HG03175 (cell line): ENCODE data around the gene CSTB.

ENCODE experiments used
- ATAC-seq: cut with Tn5 transposase; IDR thresholded peaks from one replicate; pipeline ENCODE4 v1.9.1; 2021; ENCODE audit warnings: mild to moderate bottlenecking, moderate library complexity; ENCODE audit not compliant: unreplicated experiment

Gene CSTB

DNA sequence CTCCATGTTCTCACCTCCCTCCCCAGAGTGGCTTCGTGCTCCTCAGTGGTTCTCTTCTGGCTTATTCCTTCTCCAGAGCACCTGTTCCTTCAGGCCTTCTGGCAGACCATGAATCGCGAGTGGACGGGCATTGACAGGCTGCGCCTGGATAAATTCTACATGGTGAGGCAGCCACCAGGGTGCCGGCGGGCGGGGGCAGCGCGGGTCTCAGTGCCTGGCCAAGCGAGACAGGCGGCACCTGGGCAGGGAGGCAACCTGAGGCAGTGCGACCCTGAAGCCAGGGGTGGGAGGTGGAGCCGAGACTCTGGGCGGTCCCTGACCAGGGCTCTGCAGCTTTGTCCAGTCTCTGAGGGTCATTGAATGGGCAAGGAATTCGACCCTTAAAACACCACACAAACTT is 17.1 kb upstream of the CSTB start:
- no peak for ATAC-seq

DNA sequence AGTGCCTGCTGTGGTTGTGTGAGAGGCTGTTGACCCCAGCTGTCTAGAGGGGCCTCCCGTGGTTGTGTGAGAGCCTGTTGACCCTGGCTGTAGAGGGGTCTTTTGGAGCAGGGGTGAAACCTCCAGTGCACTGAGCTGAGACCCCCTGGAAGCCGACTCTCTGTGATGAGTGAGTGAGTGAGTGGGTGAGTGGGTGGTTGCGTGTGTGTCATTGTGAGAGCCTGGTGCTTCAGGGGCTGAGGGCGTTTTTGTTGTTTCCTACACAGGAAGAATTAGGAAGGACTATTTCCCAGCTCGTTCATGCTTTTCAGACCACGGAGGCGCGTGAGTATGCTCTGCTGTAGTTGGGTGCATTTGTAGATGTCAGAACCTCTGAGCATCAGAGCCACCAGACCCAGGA is 16.3 kb upstream of the CSTB start:
- ATAC-seq = no peak

DNA sequence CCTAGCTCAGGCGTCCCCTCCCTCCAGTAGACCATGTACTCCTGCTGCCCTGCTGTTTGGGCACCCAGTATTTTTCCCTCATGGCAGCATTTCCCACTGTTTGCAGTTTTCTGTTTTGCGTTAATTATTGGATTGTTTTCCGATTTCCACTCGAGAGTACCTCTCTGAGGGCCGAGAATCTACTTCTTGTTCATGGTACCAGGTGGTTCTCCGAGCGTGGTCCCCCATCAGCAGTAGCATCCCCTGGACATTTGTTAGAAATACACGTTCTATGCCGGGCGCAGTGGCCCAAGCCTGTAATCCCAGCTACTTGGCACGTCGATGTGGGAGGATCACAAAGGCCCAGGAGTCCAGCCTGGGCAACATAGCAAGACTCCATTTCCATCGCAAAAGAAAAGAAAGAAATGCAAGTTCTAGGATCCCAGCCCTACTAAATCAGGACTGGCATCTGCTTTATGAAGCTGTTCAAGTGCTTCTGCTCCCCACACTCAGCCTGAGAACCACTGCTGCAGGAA is 14.0 kb upstream of the CSTB start:
- ATAC-seq = no peak

DNA sequence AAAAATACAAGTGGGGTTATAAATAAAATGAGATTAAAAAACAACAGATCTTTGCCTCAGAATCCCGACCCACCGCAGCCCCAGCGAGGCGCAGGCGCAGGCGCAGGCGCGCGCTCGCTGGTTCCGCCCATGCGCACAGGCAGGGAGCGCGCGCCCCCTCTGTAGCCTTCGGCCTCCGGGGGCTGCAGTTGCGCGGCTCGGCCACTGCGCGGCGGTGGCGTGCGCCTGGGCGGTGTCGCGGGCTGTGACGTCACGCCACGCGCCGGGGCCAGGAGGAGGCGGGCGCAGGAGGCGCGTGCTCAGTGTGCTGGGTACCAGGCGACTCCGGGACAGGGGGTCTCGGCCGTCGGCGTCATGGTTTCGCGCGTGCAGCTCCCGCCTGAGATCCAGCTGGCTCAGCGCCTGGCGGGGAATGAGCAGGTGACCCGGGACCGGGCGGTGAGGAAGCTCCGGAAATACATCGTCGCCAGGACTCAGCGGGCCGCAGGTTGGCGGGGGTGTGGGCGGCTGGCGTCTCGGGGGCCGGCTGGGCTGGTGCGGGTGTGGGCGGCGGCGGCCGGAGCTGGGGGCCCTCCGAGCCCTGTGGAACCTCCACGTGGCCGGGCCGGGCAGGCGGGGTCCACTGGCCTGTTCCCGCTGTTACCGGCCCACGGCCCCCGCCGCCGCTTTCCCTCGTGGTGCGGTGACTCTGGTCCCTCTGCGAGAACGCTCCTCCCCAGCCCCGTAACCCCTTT is 13.3 kb upstream of the CSTB start, which contains the start of gene RRP1:
RRP1 (plus strand) TSS at position 302 of the 734 bp plus-strand sequence; CDS start at position 355, 53 bp downstream.
- ATAC-seq = peak; percentile 82

DNA sequence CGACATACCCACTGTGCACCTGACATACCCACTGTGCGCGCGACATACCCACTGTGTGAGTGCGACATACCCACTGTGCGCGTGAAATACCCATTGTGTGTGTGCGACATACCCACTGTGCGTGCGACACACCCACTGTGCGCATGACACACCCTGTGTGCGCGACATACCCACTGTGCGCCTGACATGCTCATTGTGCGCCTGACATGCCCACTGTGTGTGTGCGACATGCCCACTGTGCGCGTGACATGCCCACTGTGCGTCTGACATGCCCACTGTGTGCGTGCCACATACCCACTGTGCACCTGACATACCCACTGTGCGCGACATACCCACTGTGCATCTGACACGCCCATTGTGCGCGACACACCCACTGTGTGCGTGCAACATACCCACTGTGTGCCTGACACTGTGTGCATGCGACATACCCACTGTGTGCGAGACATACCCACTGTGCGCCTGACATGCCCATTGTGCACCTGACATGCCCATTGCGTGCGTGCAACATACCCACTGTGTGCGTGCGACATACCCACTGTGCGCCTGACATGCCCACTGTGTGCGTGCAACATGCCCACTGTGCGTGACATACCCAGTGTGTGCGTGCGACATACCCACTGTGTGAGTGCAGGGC is 10.8 kb upstream of the CSTB start:
- no peak for ATAC-seq

DNA sequence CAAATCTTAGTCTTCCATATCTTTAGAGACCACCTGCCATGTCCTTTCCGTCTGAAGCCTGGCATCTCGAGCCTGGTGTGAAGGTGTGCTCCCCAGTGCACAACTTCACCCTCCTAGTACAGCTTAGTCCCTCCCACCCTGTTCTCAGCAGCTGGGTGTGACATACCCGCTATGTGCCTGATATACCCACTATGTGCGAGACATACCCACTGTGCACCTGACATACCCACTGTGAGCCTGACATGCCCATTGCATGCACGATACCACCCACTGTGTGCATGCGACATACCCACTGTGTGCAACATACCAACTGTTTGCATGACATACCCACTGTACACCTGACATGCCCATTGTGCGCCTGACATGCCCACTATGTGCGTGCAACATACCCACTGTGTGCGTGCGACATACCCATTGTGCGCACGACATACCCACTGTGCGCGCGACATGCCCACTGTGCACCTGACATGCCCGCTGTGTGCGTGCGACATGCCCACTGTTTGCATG is 10.2 kb upstream of the CSTB start:
- no peak for ATAC-seq

DNA sequence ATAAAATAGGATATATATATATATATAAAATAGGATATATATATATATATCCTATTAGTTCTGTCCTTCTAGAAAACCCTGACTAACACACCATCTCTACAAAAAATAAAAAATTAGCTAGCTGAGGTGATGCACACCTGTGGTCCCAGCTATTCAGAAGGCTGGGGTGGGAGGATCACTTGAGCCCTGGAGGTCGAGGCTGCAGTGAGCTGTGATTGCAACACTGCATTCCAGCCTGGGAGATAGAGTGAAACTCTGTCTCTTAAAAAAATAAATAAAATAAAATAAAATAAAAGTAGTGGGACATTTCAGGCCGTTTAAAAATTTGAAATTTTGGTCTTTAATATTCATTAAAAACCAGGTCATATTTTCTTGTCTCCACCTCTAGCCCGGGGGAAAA is 9.0 kb upstream of the CSTB start:
- no peak for ATAC-seq

DNA sequence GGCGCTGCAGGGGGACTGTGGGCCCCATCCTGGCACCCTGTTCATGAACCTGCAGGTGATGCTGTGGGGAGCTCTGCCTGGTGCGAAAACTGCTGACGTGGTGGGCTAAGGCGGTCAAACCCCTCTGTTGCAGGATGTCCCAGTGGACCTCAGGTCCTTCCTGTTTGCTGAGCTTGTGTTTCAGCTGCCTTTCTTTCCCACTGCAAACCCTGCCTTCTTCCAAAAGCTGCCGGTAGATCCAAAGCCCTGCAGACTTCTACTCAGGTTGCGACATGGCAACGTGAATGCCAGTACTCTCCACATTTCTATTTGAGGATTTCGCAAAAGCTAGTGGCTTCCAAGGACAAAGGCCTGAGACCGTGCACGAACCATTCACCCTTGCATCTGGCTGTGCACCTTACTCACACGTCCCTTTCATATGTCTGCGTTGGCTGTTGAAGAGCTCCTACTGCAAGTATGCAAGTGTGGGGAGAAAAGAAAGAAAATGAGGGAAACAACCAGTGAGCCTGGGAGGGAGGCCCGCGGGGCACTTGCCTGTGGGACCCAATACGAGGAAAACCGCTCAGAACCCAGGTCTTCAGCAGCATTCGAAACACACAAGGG is 7.1 kb upstream of the CSTB start:
- ATAC-seq = no peak

DNA sequence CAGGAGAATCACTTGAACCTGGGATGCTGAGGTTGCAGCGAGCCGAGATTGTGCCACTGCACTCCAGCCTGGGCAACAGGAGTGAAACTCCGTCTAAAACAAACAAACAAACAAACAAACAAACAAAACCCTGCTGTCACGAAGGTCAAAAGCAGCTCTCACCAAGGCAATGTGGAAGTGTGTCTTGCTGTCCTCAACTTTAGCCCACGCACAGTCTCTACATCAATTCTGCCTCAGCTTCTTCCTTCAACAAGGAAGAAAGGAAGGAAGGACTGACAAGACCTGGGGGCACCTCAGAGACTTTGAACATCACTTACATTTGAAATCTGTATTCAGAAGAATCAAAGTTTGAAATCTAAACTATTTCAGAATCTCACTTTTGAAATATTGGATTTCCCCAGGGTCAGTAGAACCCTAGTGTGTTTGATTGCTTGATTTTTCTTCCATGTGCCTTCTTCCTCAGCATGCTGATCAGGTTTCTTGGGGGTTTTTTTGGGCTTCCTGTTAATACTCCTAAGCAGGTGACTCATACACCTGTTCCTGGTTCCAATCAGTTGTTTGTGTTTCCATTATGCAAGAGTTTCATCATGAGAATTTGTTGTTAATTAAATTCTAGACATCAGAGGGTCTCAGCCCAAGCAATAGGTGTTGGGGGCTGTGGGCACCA is 6.5 kb upstream of the CSTB start:
- ATAC-seq = no peak

DNA sequence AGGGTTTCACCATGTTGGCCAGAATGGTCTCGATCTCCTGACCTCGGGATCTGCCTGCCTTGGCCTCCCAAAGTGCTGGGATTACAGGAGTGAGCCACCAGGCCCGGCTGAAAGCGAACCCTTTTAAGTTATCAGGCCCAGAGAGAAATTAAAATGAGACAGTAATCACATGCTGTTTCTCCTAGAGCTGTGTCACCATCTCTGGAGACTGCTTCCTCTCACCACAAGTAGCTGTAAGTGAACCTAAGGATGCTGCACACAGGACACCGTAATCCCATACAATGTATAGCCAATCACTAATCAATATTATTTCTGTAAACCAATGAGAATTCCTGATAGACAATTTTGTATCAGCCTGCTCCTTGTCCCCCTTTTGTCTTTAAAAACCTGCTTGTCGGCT is 5.7 kb upstream of the CSTB start:
- ATAC-seq = no peak

DNA sequence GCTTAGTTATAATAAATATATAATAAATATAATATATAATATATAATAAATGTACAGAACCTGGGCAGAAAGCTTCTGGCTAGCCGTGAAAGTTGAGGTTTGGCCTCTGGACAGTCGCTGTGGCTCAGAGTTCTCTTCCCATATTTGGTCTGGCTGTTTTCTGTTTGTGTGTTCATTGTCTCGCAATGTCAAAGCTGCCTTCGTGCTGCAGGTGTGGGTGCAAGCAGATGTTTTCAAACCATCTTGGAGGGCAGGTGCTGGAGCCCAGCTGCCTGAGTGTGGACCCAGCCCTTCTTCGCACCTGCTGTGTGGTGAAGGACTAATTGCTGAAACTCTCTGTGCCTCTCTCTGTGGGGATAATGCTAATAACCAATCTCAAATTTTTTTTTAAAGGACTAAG is 3.6 kb upstream of the CSTB start:
- ATAC-seq = no peak

DNA sequence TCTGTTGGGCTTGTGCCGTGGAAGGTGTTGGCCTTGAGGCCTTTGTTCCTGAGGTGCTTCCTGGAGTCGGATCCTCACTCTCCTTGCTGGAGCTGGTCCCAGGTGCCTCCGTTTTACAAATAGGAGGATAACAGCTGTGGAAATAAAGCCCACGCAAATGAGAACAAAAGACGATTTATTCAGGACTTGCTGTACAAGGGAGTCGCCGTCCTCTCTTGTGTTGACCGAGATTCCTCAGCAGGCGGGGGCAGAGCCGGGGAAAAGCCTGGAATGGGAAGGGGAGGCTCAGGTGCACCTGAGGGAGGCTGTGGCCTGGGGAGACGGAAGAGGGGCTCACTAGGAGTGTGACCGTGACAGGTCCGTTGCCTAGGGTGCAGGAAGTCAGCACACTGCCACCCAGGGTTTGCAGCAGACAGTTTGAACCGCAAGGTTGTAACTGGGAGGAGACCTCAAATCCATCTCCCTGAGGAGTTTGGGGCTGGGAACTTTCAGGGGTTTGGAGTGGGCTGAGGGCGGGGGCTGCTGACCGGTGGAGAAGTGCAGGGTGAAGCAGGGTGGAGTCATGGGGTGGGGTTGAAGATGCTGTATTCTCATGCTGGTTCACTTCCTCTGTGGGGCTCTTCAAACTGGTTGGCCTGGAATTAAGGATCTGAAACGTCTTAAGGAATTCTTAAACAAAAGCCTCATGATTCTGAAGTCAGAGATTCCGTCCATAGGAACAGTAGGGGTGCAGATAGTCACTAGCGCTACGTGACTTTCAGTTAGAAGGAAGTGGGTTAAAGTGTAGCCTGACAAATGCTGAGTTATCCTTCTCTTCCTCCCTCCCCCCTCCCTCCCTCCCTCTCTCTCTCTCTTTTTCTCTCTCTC is 2.6 kb upstream of the CSTB start:
- ATAC-seq = no peak

DNA sequence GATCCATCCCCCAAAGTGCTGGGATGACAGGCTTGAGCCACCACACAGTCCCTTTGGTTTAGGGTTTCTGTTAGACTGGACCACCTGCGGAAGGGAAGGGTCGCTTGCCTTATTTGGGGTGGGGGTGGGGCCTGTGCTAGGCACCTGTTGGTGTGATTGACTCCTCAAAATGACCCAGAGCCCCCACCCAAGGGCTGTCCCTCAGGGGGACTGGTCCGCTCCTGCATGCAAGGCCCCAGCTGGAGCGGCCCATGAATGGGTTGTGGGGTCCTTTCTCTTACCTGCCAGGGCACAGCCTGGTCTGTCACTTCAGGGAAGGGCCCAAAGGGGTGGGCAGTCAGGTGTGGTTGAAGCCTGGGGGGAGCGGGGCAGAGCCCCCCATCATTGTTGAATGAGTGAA is 1.8 kb upstream of the CSTB start:
- ATAC-seq = no peak

DNA sequence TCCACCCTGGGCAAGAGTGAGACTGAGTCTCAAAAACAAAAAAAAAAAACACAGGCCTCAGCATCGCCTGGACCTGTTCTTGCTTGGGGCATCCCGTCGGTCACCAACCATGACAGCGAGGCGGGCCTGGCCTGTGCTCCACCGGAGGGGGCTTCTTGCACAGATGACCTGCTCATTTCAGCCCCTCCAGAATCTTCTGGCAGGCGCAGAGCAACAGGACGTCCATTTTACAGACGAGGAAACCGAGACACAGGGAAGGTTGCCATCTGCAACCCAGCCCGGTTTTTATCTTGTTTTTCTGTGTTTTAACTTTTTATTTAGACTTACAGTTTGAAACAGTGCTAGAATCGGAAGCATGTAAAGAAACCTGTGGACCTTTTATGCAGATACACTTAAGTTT is 918 bp downstream of the CSTB start:
- no peak for ATAC-seq

DNA sequence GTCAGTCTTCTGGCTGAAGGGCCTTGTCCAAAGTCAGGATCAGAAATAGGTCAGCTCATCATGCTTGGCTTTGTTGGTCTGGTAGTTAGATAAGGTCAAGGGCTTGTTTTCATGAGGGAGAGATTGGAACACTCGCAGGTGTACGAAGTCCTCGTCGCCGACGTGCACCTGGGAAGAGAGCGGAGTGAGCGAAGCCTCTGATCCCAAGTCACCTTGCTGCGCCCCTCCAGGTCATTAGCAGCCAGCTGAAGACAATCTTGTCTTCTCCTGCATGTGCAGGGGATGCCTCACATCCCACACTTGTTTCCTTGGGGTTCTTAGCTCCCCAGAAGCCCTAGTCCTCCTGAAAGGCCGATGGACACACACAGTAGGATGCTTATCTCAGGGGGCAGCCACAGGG is 1.9 kb downstream of the CSTB start:
- no peak for ATAC-seq

DNA sequence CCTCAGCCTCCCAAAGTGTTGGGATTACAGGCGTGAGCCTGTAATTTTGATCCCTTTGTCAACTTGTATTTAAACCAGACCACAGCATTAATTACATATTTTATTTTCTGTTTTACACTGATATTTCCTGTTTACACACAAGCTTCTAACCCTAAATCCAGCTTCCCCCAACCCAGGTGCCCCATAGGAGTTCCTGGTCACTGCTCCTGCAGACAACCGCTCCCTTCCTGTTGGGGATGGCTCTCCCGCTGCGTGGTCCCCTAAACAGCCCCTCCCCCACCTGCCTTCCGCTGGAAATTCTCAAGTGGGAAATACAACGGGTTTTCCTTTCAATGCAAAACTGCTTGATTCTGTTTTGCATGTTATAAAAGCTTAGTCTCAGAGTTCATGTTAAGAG is 3.7 kb downstream of the CSTB start:
- no peak for ATAC-seq

DNA sequence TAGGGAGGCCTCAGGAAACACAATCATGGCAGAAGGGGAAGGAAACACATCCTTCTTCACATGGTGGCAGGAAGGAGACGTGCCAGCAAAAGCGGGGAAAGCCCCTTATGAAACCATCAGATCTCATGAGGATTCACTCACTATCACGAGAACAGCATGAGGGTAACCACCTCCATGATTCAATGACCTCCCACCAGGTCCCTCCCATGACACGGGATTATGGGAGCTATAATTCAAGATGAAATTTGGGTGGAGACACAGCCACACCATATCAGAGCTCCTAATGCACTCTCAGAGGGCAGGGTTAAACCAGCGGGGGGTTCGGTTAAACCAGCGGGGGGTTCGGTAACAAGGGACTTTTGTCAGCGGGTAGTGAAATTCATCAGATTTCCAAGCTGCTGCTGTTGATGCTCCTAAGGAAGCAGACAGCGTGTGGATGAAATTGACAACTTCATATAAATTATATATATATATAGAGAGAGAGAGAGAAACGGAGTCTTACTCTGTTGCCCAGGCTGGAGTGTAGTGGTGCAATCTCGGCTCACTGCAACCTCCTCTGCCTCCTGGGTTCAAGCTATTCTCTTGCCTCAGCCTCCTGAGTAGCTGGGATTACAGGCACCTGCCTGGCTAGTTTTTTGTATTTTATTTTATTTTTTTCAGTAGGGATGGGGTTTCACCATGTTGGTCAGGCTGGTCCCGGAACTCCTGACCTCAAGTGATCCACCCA is 4.2 kb downstream of the CSTB start:
- no peak for ATAC-seq

DNA sequence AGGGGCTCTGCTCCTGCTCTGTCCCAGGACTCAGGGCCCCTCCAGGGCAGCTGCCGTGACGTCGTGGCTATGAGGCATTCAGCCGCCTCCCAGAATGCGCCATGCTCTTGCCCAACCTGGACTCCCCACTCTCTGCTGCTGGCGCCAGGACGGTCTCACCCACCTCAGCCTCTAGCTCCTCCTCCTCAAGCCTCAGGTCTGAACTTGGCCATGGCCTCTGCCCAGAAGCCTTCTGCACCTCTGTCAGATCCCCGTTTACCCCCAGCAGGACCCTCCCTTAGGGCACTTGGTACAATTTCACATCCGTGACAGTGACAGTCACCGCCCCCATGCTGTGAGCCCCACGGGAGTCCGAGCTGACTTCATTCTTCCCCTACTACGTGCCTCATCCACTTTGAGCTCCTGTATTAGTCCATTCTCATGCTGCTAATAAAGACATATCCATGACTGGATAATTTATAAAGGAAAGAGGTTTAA is 4.9 kb downstream of the CSTB start:
- ATAC-seq = no peak

DNA sequence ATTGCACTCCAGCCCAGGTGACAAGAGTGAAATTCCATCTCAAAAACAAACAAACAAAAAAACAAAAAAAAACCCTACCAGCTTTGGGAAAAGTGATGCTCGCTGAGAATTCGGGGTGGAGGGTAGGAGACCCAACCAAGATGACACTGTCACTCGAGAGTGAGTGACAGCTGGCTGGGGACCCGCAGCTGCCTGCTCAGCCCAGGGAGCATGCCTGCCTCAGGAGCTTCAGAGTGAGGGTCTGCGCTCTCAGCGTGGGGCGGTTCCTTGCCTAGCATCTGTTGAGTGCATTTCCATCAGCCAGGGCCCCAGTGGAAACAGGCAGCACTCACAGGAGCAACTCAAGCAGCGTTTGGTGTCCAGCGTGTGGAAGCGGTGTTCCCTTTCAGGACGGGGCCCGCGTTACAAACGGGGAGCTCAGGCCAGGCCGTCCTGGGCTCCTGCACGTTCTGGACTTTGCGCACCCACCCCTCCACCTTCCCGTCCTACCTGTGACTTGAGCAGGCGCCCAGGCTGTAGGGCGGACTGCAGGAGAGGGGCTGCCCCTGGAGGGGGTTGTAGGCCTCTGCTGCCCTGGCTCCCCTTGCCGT is 5.9 kb downstream of the CSTB start:
- ATAC-seq = no peak
